HEK293 (cell line): ENCODE data around the gene WASL.

Experiments used
- CTCF ChIA-PET: fragments of 350-600 bp; formaldehyde crosslinking; extraction: SDS; loops from one replicate; lab custom pipeline; 2021; ENCODE audit warnings: antibody characterized with exemption; lab: Yijun Ruan, JAX
- POLR2A ChIA-PET: fragments of 300-600 bp; formaldehyde crosslinking; extraction: SDS; loops from one replicate; lab custom pipeline; 2020; ENCODE audit warnings: antibody characterized with exemption, inconsistent platforms; lab: Yijun Ruan, JAX
- H3K27ac ChIP-seq: fragments of 200-500 bp; sonication (Bioruptor generic); 2 replicates; pipeline ENCODE4 v1.5.1; 2014; ENCODE audit warnings: low read depth, low read length, control low read depth, inconsistent platforms; ENCODE audit errors: extremely low read depth
- H3K36me3 ChIP-seq, 2 experiments: fragments of 200-500 bp in 1 of 2; sonication (Bioruptor generic) in 1 of 2; 1 replicate in 1 of 2; 2 replicates in 1 of 2; pipeline ENCODE4 v1.5.1; 2014 to 2017; ENCODE audit warnings: inconsistent platforms in 2 of 2, low read length in 2 of 2; ENCODE audit not compliant: control insufficient read depth in 2 of 2, insufficient read depth in 1 of 2
- H3K4me1 ChIP-seq: fragments of 200-500 bp; sonication (Bioruptor generic); 2 replicates; pipeline ENCODE4 v1.5.1; 2014; ENCODE audit warnings: mild to moderate bottlenecking, low read length, inconsistent platforms; ENCODE audit not compliant: control insufficient read depth, insufficient read depth
- H3K4me3 ChIP-seq: 2 replicates; pipeline ENCODE4 v1.5.1; 2011; ENCODE audit warnings: low read depth, mild to moderate bottlenecking, control low read depth, low read length, moderate library complexity
- H3K9me3 ChIP-seq: fragments of 200-500 bp; sonication (Bioruptor generic); 2 replicates; pipeline ENCODE4 v1.5.1; 2014; ENCODE audit warnings: low read depth, low read length, inconsistent platforms; ENCODE audit not compliant: control insufficient read depth, insufficient read depth
- BCL11B ChIP-seq: fragments of 450-650 bp; formaldehyde crosslinking; IDR thresholded peaks from 2 replicates; pipeline ENCODE4 v1.5.1; 2016; ENCODE audit warnings: low read depth, missing biosample characterization, missing genetic modification characterization
- HOXA7 ChIP-seq: sonication (generic); formaldehyde crosslinking; IDR thresholded peaks from 2 replicates; pipeline ENCODE4 v1.8.1; 2022; ENCODE audit warnings: missing genetic modification reagents, borderline replicate concordance
- KLF1 ChIP-seq: fragments of 450-650 bp; formaldehyde crosslinking; IDR thresholded peaks from 2 replicates; pipeline ENCODE4 v1.5.1; 2016; ENCODE audit warnings: missing biosample characterization, missing genetic modification characterization
- KLF17 ChIP-seq: fragments of 450-650 bp; formaldehyde crosslinking; IDR thresholded peaks from 2 replicates; pipeline ENCODE4 v1.5.1; 2016; ENCODE audit warnings: missing biosample characterization, missing genetic modification characterization
- OVOL3 ChIP-seq: fragments of 450-650 bp; formaldehyde crosslinking; IDR thresholded peaks from 2 replicates; pipeline ENCODE4 v1.5.1; 2016; ENCODE audit warnings: missing biosample characterization, missing genetic modification characterization
- PRDM10 ChIP-seq: fragments of 450-650 bp; formaldehyde crosslinking; IDR thresholded peaks from 2 replicates; pipeline ENCODE4 v1.5.1; 2016; ENCODE audit warnings: missing biosample characterization, missing genetic modification characterization
- PRDM2 ChIP-seq: fragments of 450-650 bp; formaldehyde crosslinking; IDR thresholded peaks from 2 replicates; pipeline ENCODE4 v1.5.1; 2016; ENCODE audit warnings: missing biosample characterization, missing genetic modification characterization, borderline replicate concordance
- PRDM6 ChIP-seq: fragments of 450-650 bp; formaldehyde crosslinking; IDR thresholded peaks from 2 replicates; pipeline ENCODE4 v1.5.1; 2017; ENCODE audit warnings: missing biosample characterization, missing genetic modification characterization
- ZBTB20 ChIP-seq: fragments of 450-650 bp; formaldehyde crosslinking; IDR thresholded peaks from 2 replicates; pipeline ENCODE4 v1.5.1; 2016; ENCODE audit warnings: missing biosample characterization, missing genetic modification characterization
- ZBTB44 ChIP-seq: fragments of 450-650 bp; IDR thresholded peaks from 2 replicates; pipeline ENCODE4 v1.5.1; 2018; ENCODE audit warnings: missing biosample characterization, mild to moderate bottlenecking, missing genetic modification characterization
- ZFP37 ChIP-seq: fragments of 450-650 bp; formaldehyde crosslinking; IDR thresholded peaks from 2 replicates; pipeline ENCODE4 v1.5.1; 2016; ENCODE audit warnings: missing biosample characterization, missing genetic modification characterization
- ZNF133 ChIP-seq: fragments of 450-650 bp; formaldehyde crosslinking; IDR thresholded peaks from 2 replicates; pipeline ENCODE4 v1.5.1; 2016; ENCODE audit warnings: missing biosample characterization, missing genetic modification characterization
- ZNF155 ChIP-seq: fragments of 450-650 bp; formaldehyde crosslinking; IDR thresholded peaks from 2 replicates; pipeline ENCODE4 v1.5.1; 2016; ENCODE audit warnings: missing biosample characterization, missing genetic modification characterization
- ZNF239 ChIP-seq: fragments of 450-650 bp; formaldehyde crosslinking; IDR thresholded peaks from 2 replicates; pipeline ENCODE4 v1.5.1; 2016; ENCODE audit warnings: missing biosample characterization, missing genetic modification characterization
- ZNF350 ChIP-seq: fragments of 450-650 bp; formaldehyde crosslinking; IDR thresholded peaks from 2 replicates; pipeline ENCODE4 v1.5.0; 2017; ENCODE audit warnings: missing biosample characterization, mild to moderate bottlenecking, missing genetic modification characterization
- ZNF366 ChIP-seq: fragments of 450-650 bp; formaldehyde crosslinking; conservative IDR thresholded peaks from 2 replicates; pipeline ENCODE4 v1.5.1; 2016; ENCODE audit warnings: missing biosample characterization, missing genetic modification characterization
- ZNF548 ChIP-seq: fragments of 450-650 bp; formaldehyde crosslinking; IDR thresholded peaks from 2 replicates; pipeline ENCODE4 v1.5.1; 2016; ENCODE audit warnings: missing biosample characterization, missing genetic modification characterization
- ZNF747 ChIP-seq: fragments of 450-650 bp; formaldehyde crosslinking; IDR thresholded peaks from 2 replicates; pipeline ENCODE4 v1.5.1; 2016; ENCODE audit warnings: missing biosample characterization, missing genetic modification characterization

The WASL gene

GRCh38 chr7:123718773-123719172, 30.0 kb downstream of the WASL start (continued):
- TF ChIP-seq PRDM2, result no peak
- TF ChIP-seq, all 188 proteins: peak for 0

- no peak for TF ChIP-seq ZNF133 (tag by site-specific recombination)
- no peak for TF ChIP-seq ZNF548 (tag by site-specific recombination)
- TF ChIP-seq PRDM6, result no peak
- TF ChIP-seq HOXA7 (CRISPR knock-in tag), result no peak
- no peak for TF ChIP-seq ZNF350 (tag by site-specific recombination)
- no peak for TF ChIP-seq KLF17 (tag by site-specific recombination)
- TF ChIP-seq ZFP37 (tag by site-specific recombination), result no peak
- no peak for TF ChIP-seq ZNF366 (tag by site-specific recombination)
- no peak for TF ChIP-seq OVOL3 (tag by site-specific recombination)
- TF ChIP-seq ZNF155, result no peak
- TF ChIP-seq BCL11B (tag by site-specific recombination), result no peak
- TF ChIP-seq KLF1 (tag by site-specific recombination), result no peak
- no peak for TF ChIP-seq ZBTB44 (tag by site-specific recombination)
- no peak for TF ChIP-seq ZBTB20 (tag by site-specific recombination)
- TF ChIP-seq ZNF239 (tag by site-specific recombination), result no peak
- no peak for TF ChIP-seq ZNF747 (tag by site-specific recombination)
- TF ChIP-seq PRDM10 (tag by site-specific recombination), result no peak
- H3K36me3 ChIP-seq, result no peaks in the 10 kb centered on the region
- POLR2A ChIA-PET, result no interaction called here
- H3K9me3 ChIP-seq, result no peaks in the 10 kb centered on the region
- CTCF ChIA-PET, result interaction anchor here (1.2 kb wide), 2 partner anchors 15 to 33 kb away, joined by 3 to 5 read pairs; no protein-coding TSS in a partner anchor
- H3K4me1 ChIP-seq, result no peaks in the 10 kb centered on the region
- H3K4me3 ChIP-seq, result no peak overlapping the region
- H3K27ac ChIP-seq, result no peak overlapping the region
Observed at GRCh38 chr7:123717689-123718088, 31.1 kb downstream of the WASL start.
